Neuronal stem cell (in vitro differentiated cells): ENCODE data around the gene TLDC2.

Experiments used
- DNase-seq: peaks from one replicate; pipeline ENCODE4 v3.0.0-alpha.2; 2013; ENCODE audit warnings: low spot score
- H2AFZ ChIP-seq: one replicate; pipeline ENCODE4 v1.6.1; 2013; ENCODE audit warnings: mild to moderate bottlenecking, low read length, inconsistent platforms
- H2AK5ac ChIP-seq: 2 replicates; pipeline ENCODE4 v1.6.1; 2013; ENCODE audit warnings: low read depth, mild to moderate bottlenecking, inconsistent platforms, low read length, moderate library complexity, mixed read lengths
- H2BK120ac ChIP-seq: 2 replicates; pipeline ENCODE4 v1.6.1; 2013; ENCODE audit warnings: low read depth, mild to moderate bottlenecking, inconsistent platforms, low read length, moderate library complexity, mixed read lengths
- H2BK12ac ChIP-seq: one replicate; pipeline ENCODE4 v1.6.1; 2013; ENCODE audit warnings: low read length, inconsistent platforms
- H2BK15ac ChIP-seq: 2 replicates; pipeline ENCODE4 v1.6.1; 2013; ENCODE audit warnings: mild to moderate bottlenecking, low read length, inconsistent platforms, mixed read lengths
- H2BK5ac ChIP-seq: one replicate; pipeline ENCODE4 v1.6.1; 2013; ENCODE audit warnings: inconsistent platforms, mild to moderate bottlenecking, low read length, moderate library complexity
- H3K14ac ChIP-seq: one replicate; pipeline ENCODE4 v1.6.1; 2013; ENCODE audit warnings: low read length, inconsistent platforms
- H3K18ac ChIP-seq: 2 replicates; pipeline ENCODE4 v1.6.1; 2013; ENCODE audit warnings: low read length, inconsistent platforms
- H3K23ac ChIP-seq: 2 replicates; pipeline ENCODE4 v1.6.1; 2013; ENCODE audit warnings: low read depth, mild to moderate bottlenecking, mixed read lengths, low read length, inconsistent platforms; ENCODE audit not compliant: poor library complexity
- H3K27ac ChIP-seq: replicated peaks from 3 replicates; pipeline ENCODE4 v1.5.1; 2013; ENCODE audit warnings: low read length, inconsistent platforms
- H3K27me3 ChIP-seq, 3 experiments: 2 replicates each; pipeline ENCODE4 v1.6.1; 2013; ENCODE audit warnings: low read length in 3 of 3, mild to moderate bottlenecking in 2 of 3, inconsistent platforms in 1 of 3, low read depth in 1 of 3, mixed read lengths in 1 of 3, moderate library complexity in 1 of 3; ENCODE audit not compliant: control insufficient read depth in 3 of 3, insufficient read depth in 3 of 3
- H3K36me3 ChIP-seq, 2 donors: replicated peaks in 1 of 2; 2 replicates each; pipeline ENCODE4 v1.6.1; 2013; ENCODE audit warnings: low read length in 2 of 2; ENCODE audit not compliant: control insufficient read depth in 2 of 2, insufficient read depth in 2 of 2
- H3K4ac ChIP-seq: 2 replicates; pipeline ENCODE4 v1.6.1; 2013; ENCODE audit warnings: inconsistent platforms, mild to moderate bottlenecking, low read length, moderate library complexity
- H3K4me1 ChIP-seq, 2 donors: 1 replicate in 1 of 2; 2 replicates in 1 of 2; pipeline ENCODE4 v1.6.1; 2013; ENCODE audit warnings: low read length in 2 of 2, low read depth in 1 of 2; ENCODE audit not compliant: control insufficient read depth in 2 of 2, insufficient read depth in 1 of 2
- H3K4me2 ChIP-seq: one replicate; pipeline ENCODE4 v1.6.1; 2013; ENCODE audit warnings: mild to moderate bottlenecking, low read length, inconsistent platforms; ENCODE audit not compliant: insufficient read depth, poor library complexity, severe bottlenecking
- H3K4me3 ChIP-seq, 2 donors: 2 replicates each; pipeline ENCODE4 v1.5.1; 2013; ENCODE audit warnings: low read length in 2 of 2, mild to moderate bottlenecking in 2 of 2, inconsistent platforms in 1 of 2, moderate library complexity in 1 of 2
- H3K79me1 ChIP-seq: one replicate; pipeline ENCODE4 v1.6.1; 2013; ENCODE audit warnings: low read depth, mild to moderate bottlenecking, inconsistent platforms, low read length, moderate library complexity
- H3K9ac ChIP-seq: one replicate; pipeline ENCODE4 v1.6.1; 2013; ENCODE audit warnings: mild to moderate bottlenecking, low read depth, low read length, inconsistent platforms; ENCODE audit not compliant: poor library complexity
- H3K9me3 ChIP-seq, 2 donors: replicated peaks in 1 of 2; 2 replicates each; pipeline versions ENCODE3 to v1.6.1; 2013; ENCODE audit warnings: low read length in 2 of 2, mild to moderate bottlenecking in 2 of 2, inconsistent platforms in 1 of 2, low read depth in 1 of 2, mixed read lengths in 1 of 2, moderate library complexity in 1 of 2; ENCODE audit not compliant: control insufficient read depth in 2 of 2, insufficient read depth in 1 of 2
- H4K8ac ChIP-seq: one replicate; pipeline ENCODE4 v1.6.1; 2013; ENCODE audit warnings: low read depth, mild to moderate bottlenecking, inconsistent platforms, low read length, moderate library complexity
- H4K91ac ChIP-seq: one replicate; pipeline ENCODE4 v1.6.1; 2013; ENCODE audit warnings: low read length, low read depth, mild to moderate bottlenecking, inconsistent platforms; ENCODE audit not compliant: poor library complexity
- WGBS, 2 donors: extraction: QIAGEN DNeasy Blood & Tissue Kit; methylation state at CpG; one replicate each; pipeline ENCODE4 v1.1.7; 2013; ENCODE audit warnings: missing lambda C conversion rate in 2 of 2, mixed read lengths in 1 of 2; ENCODE audit not compliant: insufficient read length in 2 of 2, insufficient replicate concordance in 1 of 2; ENCODE audit errors: extremely low coverage in 2 of 2; 5-methylcytosine and 5-hydroxymethylcytosine counted together

Gene TLDC2

DNA sequence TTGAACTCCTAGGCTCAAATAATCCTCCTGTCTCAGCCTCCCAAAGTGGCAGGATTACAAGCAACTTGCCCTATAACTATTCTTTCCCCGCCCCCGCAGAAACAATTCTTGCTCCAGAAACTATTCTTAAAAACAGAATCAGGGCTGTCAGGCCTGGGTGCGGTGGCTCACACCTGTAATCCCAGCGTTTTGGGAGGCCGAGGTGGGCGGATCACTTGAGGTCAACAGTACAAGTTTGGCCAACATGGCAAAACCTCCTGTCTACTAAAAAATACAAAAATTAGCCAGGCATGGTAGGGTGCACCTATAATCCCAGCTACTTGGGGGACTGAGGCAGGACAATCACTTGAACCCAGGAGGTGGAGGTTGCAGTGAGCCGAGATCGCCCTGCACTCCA, 44.4 kb downstream of the TLDC2 start:
- Histone ChIP-seq H3K4me3 (no peak overlapping the region), H2BK15ac (no peak overlapping the region), H2BK12ac (no peak overlapping the region), H3K4me1 (no peaks in the 10 kb centered on the region), H2AFZ (no peak overlapping the region), H3K18ac (no peak overlapping the region), H3K4ac (no peak overlapping the region), H2AK5ac (no peak overlapping the region), H3K4me2 (no peak overlapping the region), H3K23ac (no peak overlapping the region), H3K9me3 (no peaks in the 10 kb centered on the region), H2BK5ac (no peak overlapping the region), H3K27ac (no peak overlapping the region), H2BK120ac (no peak overlapping the region), H3K27me3 (no peaks in the 10 kb centered on the region), H3K79me1 (no peaks in the 10 kb centered on the region), H4K91ac (no peak overlapping the region), H3K9ac (no peak overlapping the region), H4K8ac (no peak overlapping the region), H3K14ac (no peak overlapping the region), H3K36me3 (no peaks in the 10 kb centered on the region)
- no CpG with 5 or more reads among the region's 8 CpGs for WGBS, 2 donors
- DNase-seq: no peak

DNA sequence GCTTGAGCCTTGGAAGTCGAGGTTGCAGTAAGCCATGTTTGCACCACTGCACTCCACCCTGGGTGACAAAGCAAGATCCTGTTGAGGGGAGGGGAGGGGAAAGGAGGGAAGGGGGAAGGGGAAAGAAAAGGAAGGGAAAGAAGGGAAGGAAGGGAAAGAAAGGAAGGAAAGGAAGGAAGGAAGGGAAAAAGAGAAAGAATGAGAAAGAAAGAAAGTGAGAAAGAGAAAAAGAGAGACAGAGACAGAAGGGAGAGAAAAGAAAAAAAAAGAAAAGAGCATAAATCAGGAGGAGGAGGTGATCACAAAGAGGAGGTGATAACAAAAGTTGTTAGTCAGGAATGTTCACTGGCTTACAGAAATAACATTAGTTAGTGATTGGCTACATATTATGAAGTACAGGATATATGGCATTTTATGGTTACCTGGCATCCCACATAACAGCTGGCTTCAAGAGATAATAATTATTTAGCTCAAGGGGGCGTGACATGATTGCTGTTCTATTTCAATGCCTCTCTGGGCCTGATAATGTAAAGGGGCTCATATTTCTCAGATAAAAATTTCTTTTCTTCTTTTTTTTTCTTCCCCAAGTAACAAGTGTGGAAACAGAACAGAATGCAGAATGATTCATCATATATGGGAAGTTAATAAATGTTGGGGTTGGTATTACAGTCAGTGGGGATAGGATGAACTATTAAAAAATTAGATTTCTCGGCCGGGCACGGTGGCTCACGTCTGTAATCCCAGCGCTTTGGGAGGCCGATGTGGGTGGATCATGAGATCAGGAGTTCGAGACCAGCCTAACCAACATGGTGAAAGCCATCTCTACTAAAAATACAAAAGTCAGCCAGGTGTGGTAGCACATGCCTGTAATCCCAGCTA, 48.5 kb downstream of the TLDC2 start:
- Histone ChIP-seq H3K4me3 (no peak overlapping the region), H2AK5ac (no peak overlapping the region), H3K4me1 (no peaks in the 10 kb centered on the region), H2BK15ac (no peak overlapping the region), H2BK120ac (no peak overlapping the region), H3K27me3 (no peaks in the 10 kb centered on the region), H3K27ac (no peak overlapping the region), H2BK5ac (no peak overlapping the region), H3K9me3 (no peaks in the 10 kb centered on the region), H3K23ac (no peak overlapping the region), H3K79me1 (no peaks in the 10 kb centered on the region), H3K18ac (no peak overlapping the region), H2AFZ (no peak overlapping the region), H3K9ac (no peak overlapping the region), H3K14ac (no peak overlapping the region), H3K36me3 (no peaks in the 10 kb centered on the region), H3K4ac (no peak overlapping the region), H2BK12ac (no peak overlapping the region), H4K8ac (no peak overlapping the region), H4K91ac (no peak overlapping the region), H3K4me2 (no peak overlapping the region)
- no CpG with 5 or more reads among the region's 9 CpGs for WGBS, 2 donors
- DNase-seq: no peak

DNA sequence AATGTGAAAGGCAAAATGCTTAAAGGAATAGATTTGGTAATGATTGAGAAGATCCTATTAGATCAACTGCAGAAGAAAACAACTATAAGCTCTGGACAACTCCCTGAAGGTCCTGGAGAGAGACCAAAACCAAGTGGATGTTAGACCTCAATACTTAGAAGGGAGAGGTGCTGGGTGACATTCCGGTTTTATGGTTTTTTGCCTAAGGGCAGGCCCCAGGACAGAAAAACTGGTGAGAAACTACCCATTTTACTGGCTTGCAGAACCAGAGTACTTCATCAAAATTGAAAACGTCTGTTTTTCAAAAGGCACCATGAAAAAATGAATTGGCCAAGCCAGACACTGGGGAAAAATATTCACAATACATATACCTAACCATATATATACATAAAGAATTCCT, 49.3 kb downstream of the TLDC2 start:
- Histone ChIP-seq H2BK15ac (no peak overlapping the region), H3K79me1 (no peaks in the 10 kb centered on the region), H3K9me3 (no peaks in the 10 kb centered on the region), H2AK5ac (no peak overlapping the region), H2AFZ (no peak overlapping the region), H3K4me1 (no peaks in the 10 kb centered on the region), H2BK12ac (no peak overlapping the region), H3K27ac (no peak overlapping the region), H3K18ac (no peak overlapping the region), H2BK5ac (no peak overlapping the region), H3K4me3 (no peak overlapping the region), H3K23ac (no peak overlapping the region), H4K91ac (no peak overlapping the region), H3K9ac (no peak overlapping the region), H3K4me2 (no peak overlapping the region), H3K14ac (no peak overlapping the region), H3K27me3 (no peaks in the 10 kb centered on the region), H2BK120ac (no peak overlapping the region), H3K36me3 (no peaks in the 10 kb centered on the region), H3K4ac (no peak overlapping the region), H4K8ac (no peak overlapping the region)
- no CpG with 5 or more reads among the region's 2 CpGs for WGBS, 2 donors
- no peak for DNase-seq

DNA sequence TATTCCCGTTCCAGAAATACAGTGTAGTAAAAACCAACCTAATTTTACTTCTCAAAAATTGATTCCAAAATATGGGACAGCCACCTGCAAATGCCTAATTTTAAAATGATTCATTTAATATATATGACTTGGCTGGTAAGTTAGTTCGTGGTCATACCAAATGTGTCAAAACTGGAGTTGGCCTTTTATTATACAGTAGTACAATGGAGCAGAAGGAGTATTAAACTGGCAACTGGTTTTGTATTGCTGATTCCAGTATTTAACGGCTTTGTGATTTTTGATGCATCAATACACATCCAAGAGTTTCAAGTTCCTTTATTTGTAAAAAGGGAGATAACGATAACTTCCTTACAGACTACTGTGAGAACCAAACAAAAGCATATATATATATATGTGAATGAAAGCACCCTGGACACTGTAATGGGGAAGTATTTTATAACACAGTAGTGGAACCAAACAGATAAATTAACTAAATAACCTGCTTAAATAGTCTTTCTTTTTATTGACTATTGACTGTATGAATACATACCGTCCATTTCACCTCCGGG, 50.8 kb downstream of the TLDC2 start:
- WGBS, 2 donors: no CpG with 5 or more reads among the region's 6 CpGs
- Histone ChIP-seq H3K27ac (no peak overlapping the region), H3K4ac (no peak overlapping the region), H3K79me1 (no peaks in the 10 kb centered on the region), H3K18ac (no peak overlapping the region), H4K91ac (no peak overlapping the region), H3K4me3 (no peak overlapping the region), H3K4me2 (no peak overlapping the region), H2BK5ac (no peak overlapping the region), H3K9ac (no peak overlapping the region), H2BK12ac (no peak overlapping the region), H3K27me3 (no peaks in the 10 kb centered on the region), H3K23ac (no peak overlapping the region), H3K4me1 (no peaks in the 10 kb centered on the region), H2AK5ac (no peak overlapping the region), H2AFZ (no peak overlapping the region), H3K36me3 (no peaks in the 10 kb centered on the region), H4K8ac (no peak overlapping the region), H3K14ac (no peak overlapping the region), H2BK15ac (no peak overlapping the region), H3K9me3 (no peaks in the 10 kb centered on the region), H2BK120ac (no peak overlapping the region)
- DNase-seq: no peak
